Endothelial cell of umbilical vein (primary cell): ENCODE results near the gene CERCAM. TPM values are rescaled to one million over a fixed set of nuclear protein-coding genes. Genes with fewer than 3 reads are reported as not detected.

Experiments used
- BruUV-seq: library from RNA; stranded (reverse); fragments of 400-500 nt; replicated peaks from 2 replicates; lab custom pipeline; 2021; lab: Mats Ljungman, UMichigan
- CTCF ChIA-PET: fragments of 300-600, 350-600 bp; sonication (Branson Sonifier 250); formaldehyde crosslinking; loops from one replicate; lab custom pipeline; 2021; ENCODE audit warnings: antibody characterized with exemption, inconsistent platforms; lab: Charles Lee
- POLR2A ChIA-PET: fragments of 300-600, 350-600 bp; sonication (Branson Sonifier 250); formaldehyde crosslinking; loops from one replicate; lab custom pipeline; 2021; ENCODE audit warnings: antibody characterized with exemption, inconsistent platforms; lab: Charles Lee
- DNase-seq: peaks from one replicate; pipeline ENCODE4 v3.0.0-alpha.2; 2011; ENCODE audit warnings: low read depth, low spot score
- FAIRE-seq: peaks from 2 replicates; lab custom pipeline; 2011; peaks lifted over from hg19 to GRCh38; lab: Jason Lieb, UNC
- H2AFZ ChIP-seq: 2 replicates; pipeline ENCODE4 v1.6.0; 2012; ENCODE audit warnings: low read depth, low read length, control low read depth, inconsistent platforms
- H3K27ac ChIP-seq: 2 replicates; pipeline ENCODE4 v1.5.1; 2011; ENCODE audit warnings: low read depth, mild to moderate bottlenecking, control low read depth, low read length, moderate library complexity; ENCODE audit not compliant: insufficient read depth
- H3K27me3 ChIP-seq, 2 experiments: 2 replicates each; pipeline versions ENCODE4 v1.6.0 to v1.6.1; 2011; ENCODE audit warnings: low read length in 2 of 2, mixed read lengths in 1 of 2; ENCODE audit not compliant: control insufficient read depth in 2 of 2, insufficient read depth in 2 of 2
- H3K36me3 ChIP-seq, 2 experiments: 2 replicates in 1 of 2; 3 replicates in 1 of 2; pipeline ENCODE4 v1.5.1; 2011; ENCODE audit warnings: low read length in 2 of 2, mild to moderate bottlenecking in 1 of 2, moderate library complexity in 1 of 2; ENCODE audit not compliant: control insufficient read depth in 2 of 2, insufficient read depth in 2 of 2; ENCODE audit errors: extremely low read depth in 1 of 2
- H3K4me1 ChIP-seq: 3 replicates; pipeline ENCODE4 v1.5.1; 2011; ENCODE audit warnings: mild to moderate bottlenecking, low read length; ENCODE audit not compliant: control insufficient read depth, insufficient read depth; ENCODE audit errors: extremely low read depth
- H3K4me2 ChIP-seq: 2 replicates; pipeline ENCODE4 v1.6.1; 2011; ENCODE audit warnings: low read length, control low read depth, mixed read lengths; ENCODE audit not compliant: insufficient read depth
- H3K4me3 ChIP-seq, 3 experiments: fragments of 200-600 bp in 1 of 3; sonication (generic), shearing (Covaris generic) in 1 of 3; replicated peaks in 1 of 3; 2 replicates each; pipeline ENCODE4 v1.5.1; 2011 to 2016; ENCODE audit warnings: control low read depth in 3 of 3, low read length in 3 of 3, mild to moderate bottlenecking in 2 of 3, inconsistent platforms in 1 of 3, low read depth in 1 of 3, moderate library complexity in 1 of 3; ENCODE audit not compliant: insufficient read depth in 1 of 3
- H3K79me2 ChIP-seq: 2 replicates; pipeline ENCODE4 v1.6.0; 2012; ENCODE audit warnings: low read length, inconsistent platforms; ENCODE audit not compliant: control insufficient read depth, insufficient read depth
- H3K9ac ChIP-seq: replicated peaks from 2 replicates; pipeline ENCODE3; 2011; ENCODE audit warnings: low read length, control low read depth; ENCODE audit not compliant: insufficient read depth; ENCODE audit errors: extremely low read depth
- H3K9me1 ChIP-seq: replicated peaks from 3 replicates; pipeline ENCODE4 v1.6.0; 2011; ENCODE audit warnings: mild to moderate bottlenecking, low read length; ENCODE audit not compliant: control insufficient read depth, insufficient read depth; ENCODE audit errors: extremely low read depth
- H3K9me3 ChIP-seq: replicated peaks from 2 replicates; pipeline ENCODE4 v1.5.1; 2012; ENCODE audit warnings: low read length, inconsistent platforms; ENCODE audit not compliant: control insufficient read depth, insufficient read depth
- H4K20me1 ChIP-seq: replicated peaks from 2 replicates; pipeline ENCODE3; 2011; ENCODE audit warnings: mild to moderate bottlenecking, low read length; ENCODE audit not compliant: control insufficient read depth, insufficient read depth; ENCODE audit errors: extremely low read depth
- EZH2 ChIP-seq: IDR thresholded peaks from 2 replicates; pipeline ENCODE4 v1.6.1; 2012; ENCODE audit warnings: borderline replicate concordance, low read depth, mild to moderate bottlenecking, moderate library complexity, low read length, inconsistent platforms; ENCODE audit not compliant: severe bottlenecking
- FOS ChIP-seq: IDR thresholded peaks from 2 replicates; pipeline ENCODE4 v1.6.1; 2011; ENCODE audit warnings: mild to moderate bottlenecking, low read length, moderate library complexity, borderline replicate concordance; ENCODE audit not compliant: insufficient read depth
- GATA2 ChIP-seq: IDR thresholded peaks from 2 replicates; pipeline ENCODE4 v1.7.0; 2011; ENCODE audit warnings: low read depth, mild to moderate bottlenecking, moderate library complexity, mixed read lengths, low read length; ENCODE audit not compliant: insufficient read length, insufficient read depth
- JUN ChIP-seq: IDR thresholded peaks from 2 replicates; pipeline ENCODE4 v1.6.1; 2011; ENCODE audit warnings: borderline replicate concordance, low read depth; ENCODE audit not compliant: insufficient read length, insufficient read depth
- MAX ChIP-seq: IDR thresholded peaks from 2 replicates; pipeline ENCODE4 v1.6.1; 2011; ENCODE audit not compliant: insufficient read depth, insufficient read length
- MYC ChIP-seq: IDR thresholded peaks from one replicate; pipeline ENCODE4 v1.6.1; 2011; ENCODE audit warnings: mild to moderate bottlenecking, low read depth, low read length
- POLR2A ChIP-seq: IDR thresholded peaks from 2 replicates; pipeline ENCODE4 v1.6.1; 2012; ENCODE audit warnings: low read depth, mild to moderate bottlenecking, control low read depth, low read length
- POLR2AphosphoS5 ChIP-seq: IDR thresholded peaks from 2 replicates; pipeline ENCODE4 v1.6.1; 2012; ENCODE audit warnings: low read depth, mild to moderate bottlenecking, control low read depth, low read length, moderate library complexity; ENCODE audit not compliant: insufficient read depth
- dilution Hi-C: fragments of 300-500 bp; cut with MboI; formaldehyde crosslinking; loops from one replicate; pipeline ENCODE4 v1.15.0; 2019; ENCODE audit warnings: low sequenced_read_pairs; ENCODE audit not compliant: extremely low pct_ligation_motif_present
- intact Hi-C: fragments of 100-400 bp; cut with micrococcal nuclease; formaldehyde crosslinking; loops from one replicate; pipeline ENCODE4 v1.10.0; 2022
- polyA plus RNA-seq, 4 experiments: library from polyadenylated mRNA; depleted of rRNA in 3 of 4; stranded (reverse) in 3 of 4; unstranded in 1 of 4; fragments of >200 nt; gene quantifications; 2 replicates each; pipeline versions ENCODE4 v1.2.1 to v1.2.3, GENCODE V29; 2011 to 2012; ENCODE audit warnings: missing spikeins in 1 of 4
- total RNA-seq: library from RNA; stranded (reverse); gene quantifications from 2 replicates; pipeline ENCODE4 v1.2.3, GENCODE V29; 2021
- TF ChIP-seq, protein P1 (sequence below), 2 donors: IDR thresholded peaks; 1 replicate in 1 of 2; 2 replicates in 1 of 2; pipeline ENCODE4 v1.5.1; 2011; ENCODE audit warnings: low read length in 2 of 2, mild to moderate bottlenecking in 2 of 2, moderate library complexity in 2 of 2, control low read depth in 1 of 2, inconsistent platforms in 1 of 2, low read depth in 1 of 2; ENCODE audit not compliant: insufficient read depth in 1 of 2; ENCODE audit errors: extremely low read depth in 1 of 2

Gene CERCAM
- total and polyA plus RNA-seq, 2 donors (not counting 3 experiments of a cell fraction or from before 2014, with no cell fraction given), result 47.9 to 77.8 TPM

DNA sequence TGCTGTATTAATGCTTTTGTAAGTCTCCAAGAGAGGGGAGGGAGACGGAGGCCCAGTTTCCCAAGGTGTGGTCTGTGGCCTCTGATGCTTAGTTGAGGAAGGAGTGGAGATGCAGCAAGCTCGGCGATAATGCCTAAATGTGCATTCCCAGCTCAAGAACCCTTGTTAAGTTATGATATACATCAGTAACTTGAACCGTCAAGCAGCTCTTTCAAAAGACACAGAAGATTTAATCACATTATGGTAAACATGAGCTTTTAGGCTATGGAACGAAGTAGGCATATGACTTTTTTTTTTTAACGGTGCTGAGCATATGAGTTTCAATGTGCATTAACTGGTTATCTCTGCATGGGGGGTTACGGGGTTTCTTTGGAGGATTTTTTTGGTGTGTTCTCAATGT is 61.5 kb downstream of the CERCAM start:
- POLR2A ChIA-PET, result no interaction called here
- no peaks in the 10 kb centered on the region for H3K9me1 ChIP-seq
- no peaks in the 10 kb centered on the region for H3K9me3 ChIP-seq
- dilution Hi-C loops, result no loop called here
- H3K9ac ChIP-seq, result no peak overlapping the region
- TF ChIP-seq POLR2A (no peak), FOS (no peak), EZH2 (no peak), GATA2 (no peak), MYC (no peak), POLR2AphosphoS5 (no peak), MAX (no peak), JUN (no peak)
- TF ChIP-seq, protein P1, sequence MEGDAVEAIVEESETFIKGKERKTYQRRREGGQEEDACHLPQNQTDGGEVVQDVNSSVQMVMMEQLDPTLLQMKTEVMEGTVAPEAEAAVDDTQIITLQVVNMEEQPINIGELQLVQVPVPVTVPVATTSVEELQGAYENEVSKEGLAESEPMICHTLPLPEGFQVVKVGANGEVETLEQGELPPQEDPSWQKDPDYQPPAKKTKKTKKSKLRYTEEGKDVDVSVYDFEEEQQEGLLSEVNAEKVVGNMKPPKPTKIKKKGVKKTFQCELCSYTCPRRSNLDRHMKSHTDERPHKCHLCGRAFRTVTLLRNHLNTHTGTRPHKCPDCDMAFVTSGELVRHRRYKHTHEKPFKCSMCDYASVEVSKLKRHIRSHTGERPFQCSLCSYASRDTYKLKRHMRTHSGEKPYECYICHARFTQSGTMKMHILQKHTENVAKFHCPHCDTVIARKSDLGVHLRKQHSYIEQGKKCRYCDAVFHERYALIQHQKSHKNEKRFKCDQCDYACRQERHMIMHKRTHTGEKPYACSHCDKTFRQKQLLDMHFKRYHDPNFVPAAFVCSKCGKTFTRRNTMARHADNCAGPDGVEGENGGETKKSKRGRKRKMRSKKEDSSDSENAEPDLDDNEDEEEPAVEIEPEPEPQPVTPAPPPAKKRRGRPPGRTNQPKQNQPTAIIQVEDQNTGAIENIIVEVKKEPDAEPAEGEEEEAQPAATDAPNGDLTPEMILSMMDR (IDR thresholded peaks at IDR 0.05; ENCODE audit: extremely low read depth in 1 of 2, insufficient read depth in 1 of 2, low read depth in 1 of 2, low read length in 2 of 2), result no peak
- no peaks in the 10 kb centered on the region for H4K20me1 ChIP-seq
- no peak overlapping the region for H3K4me2 ChIP-seq
- BruUV-seq, result no TSS peak
- H3K27ac ChIP-seq, result no peak overlapping the region
- intact Hi-C loops, result no loop called here
- DNase-seq, result no peak
- no peak for FAIRE-seq
- no peaks in the 10 kb centered on the region for H3K79me2 ChIP-seq
- H3K36me3 ChIP-seq, result peaks cover 10 to 34% of the 10 kb centered on the region in 2 experiments
- H3K27me3 ChIP-seq, result no peaks in the 10 kb centered on the region
- no peak overlapping the region for H2AFZ ChIP-seq
- CTCF ChIA-PET, result interaction anchor here (1.0 to 1.1 kb wide), 2 partner anchors 19 to 43 kb away, joined by 3 to 5 read pairs; no protein-coding TSS in a partner anchor
- no peak overlapping the region for H3K4me3 ChIP-seq
- no peaks in the 10 kb centered on the region for H3K4me1 ChIP-seq
